Loucy (cell line): ENCODE results near the gene KLHDC4.

Experiments used
- CTCF ChIP-seq: fragments of 200-600 bp; sonication (generic); conservative IDR thresholded peaks from 2 replicates; pipeline ENCODE4 v1.5.1; 2014; ENCODE audit warnings: mild to moderate bottlenecking, antibody characterized with exemption, low read length
- EZH2phosphoT487 ChIP-seq: fragments of 200-600 bp; IDR thresholded peaks from 2 replicates; pipeline ENCODE4 v1.6.1; 2018; ENCODE audit warnings: antibody characterized with exemption, mild to moderate bottlenecking, moderate library complexity, borderline replicate concordance

GRCh38 chr16:87728026-87728425 is 37.8 kb downstream of the KLHDC4 start:
- no peak for TF ChIP-seq CTCF
- TF ChIP-seq EZH2phosphoT487 = no peak
